T-helper 1 cell treated with Interleukin-12 subunit alpha and Interleukin-12 subunit beta and Interleukin-4 antibody, amounts not matched to agents 30 μg/mL and 1 μg/mL, for 36 hours (primary cell): ENCODE data around the gene CEBPA.

Experiments used
- H3K27ac Mint-ChIP-seq: one replicate; pipeline ENCODE4 v1.8.0; 2021; ENCODE audit warnings: mild to moderate bottlenecking, mixed read lengths
- H3K27me3 Mint-ChIP-seq: one replicate; pipeline ENCODE4 v1.8.0; 2021; ENCODE audit warnings: low read depth, mixed read lengths
- H3K36me3 Mint-ChIP-seq: one replicate; pipeline ENCODE4 v1.8.0; 2021; ENCODE audit warnings: low read depth, mixed read lengths
- H3K4me1 Mint-ChIP-seq: one replicate; pipeline ENCODE4 v1.8.0; 2021; ENCODE audit warnings: low read depth, mixed read lengths
- H3K4me3 Mint-ChIP-seq: one replicate; pipeline ENCODE4 v1.8.0; 2021; ENCODE audit warnings: mild to moderate bottlenecking, moderate library complexity, mixed read lengths
- H3K9me3 Mint-ChIP-seq: one replicate; pipeline ENCODE4 v1.8.0; 2021; ENCODE audit warnings: mixed read lengths

Gene CEBPA

GRCh38 chr19:33311326-33311682 lies 9.0 kb upstream of the CEBPA start:
- Mint-ChIP-seq H3K4me3 (no peak overlapping the region), H3K4me1 (no peaks in the 10 kb centered on the region), H3K9me3 (no peaks in the 10 kb centered on the region), H3K36me3 (no peaks in the 10 kb centered on the region), H3K27me3 (peaks cover 11% of the 10 kb centered on the region), H3K27ac (no peak overlapping the region)

- Mint-ChIP-seq H3K4me1 (no peaks in the 10 kb centered on the region), H3K9me3 (no peaks in the 10 kb centered on the region), H3K36me3 (no peaks in the 10 kb centered on the region), H3K27me3 (peaks cover 16% of the 10 kb centered on the region), H3K27ac (no peak overlapping the region), H3K4me3 (no peak overlapping the region)
Observed at GRCh38 chr19:33310606-33311325, 8.4 kb upstream of the CEBPA start.

GRCh38 chr19:33309826-33310225 lies 7.5 kb upstream of the CEBPA start:
- H3K4me3 Mint-ChIP-seq, result no peak overlapping the region

GRCh38 chr19:33306853-33307792 lies 4.8 kb upstream of the CEBPA start:
- Mint-ChIP-seq H3K36me3 (no peaks in the 10 kb centered on the region), H3K9me3 (no peaks in the 10 kb centered on the region), H3K4me3 (no peak overlapping the region), H3K27me3 (peaks cover 36% of the 10 kb centered on the region), H3K27ac (no peak overlapping the region), H3K4me1 (no peaks in the 10 kb centered on the region)

More at GRCh38 chr19:33309826-33310225, 7.5 kb upstream of the CEBPA start:
- Mint-ChIP-seq H3K36me3 (no peaks in the 10 kb centered on the region), H3K4me1 (no peaks in the 10 kb centered on the region), H3K9me3 (no peaks in the 10 kb centered on the region), H3K27ac (no peak overlapping the region), H3K27me3 (peaks cover 26% of the 10 kb centered on the region)

GRCh38 chr19:33306191-33306590 lies 3.9 kb upstream of the CEBPA start:
- H3K4me1 Mint-ChIP-seq, result no peaks in the 10 kb centered on the region
- H3K36me3 Mint-ChIP-seq, result no peaks in the 10 kb centered on the region
- no peak overlapping the region for H3K27ac Mint-ChIP-seq
- no peaks in the 10 kb centered on the region for H3K9me3 Mint-ChIP-seq
- no peak overlapping the region for H3K4me3 Mint-ChIP-seq
- H3K27me3 Mint-ChIP-seq, result peaks cover 36% of the 10 kb centered on the region

- H3K27ac Mint-ChIP-seq, result no peak overlapping the region
- H3K36me3 Mint-ChIP-seq, result no peaks in the 10 kb centered on the region
- no peaks in the 10 kb centered on the region for H3K9me3 Mint-ChIP-seq
- no peaks in the 10 kb centered on the region for H3K4me1 Mint-ChIP-seq
- no peak overlapping the region for H3K4me3 Mint-ChIP-seq
- peaks cover 47% of the 10 kb centered on the region for H3K27me3 Mint-ChIP-seq
Observed at GRCh38 chr19:33304760-33305647, 2.7 kb upstream of the CEBPA start.

GRCh38 chr19:33304371-33304759 lies 2.0 kb upstream of the CEBPA start:
- no peaks in the 10 kb centered on the region for H3K9me3 Mint-ChIP-seq
- no peaks in the 10 kb centered on the region for H3K36me3 Mint-ChIP-seq
- no peak overlapping the region for H3K27ac Mint-ChIP-seq
- no peaks in the 10 kb centered on the region for H3K4me1 Mint-ChIP-seq
- H3K4me3 Mint-ChIP-seq, result no peak overlapping the region
- H3K27me3 Mint-ChIP-seq, result peaks cover 51% of the 10 kb centered on the region

GRCh38 chr19:33303791-33304345 lies 1.5 kb upstream of the CEBPA start:
- Mint-ChIP-seq H3K27ac (no peak overlapping the region), H3K9me3 (no peaks in the 10 kb centered on the region), H3K4me3 (no peak overlapping the region), H3K36me3 (no peaks in the 10 kb centered on the region), H3K27me3 (peaks cover 56% of the 10 kb centered on the region), H3K4me1 (no peaks in the 10 kb centered on the region)

GRCh38 chr19:33302974-33303790 lies 848 bp upstream of the CEBPA start:
- Mint-ChIP-seq H3K4me3 (no peak overlapping the region), H3K36me3 (no peaks in the 10 kb centered on the region), H3K27ac (no peak overlapping the region), H3K27me3 (peaks cover 58% of the 10 kb centered on the region), H3K9me3 (no peaks in the 10 kb centered on the region), H3K4me1 (no peaks in the 10 kb centered on the region)

GRCh38 chr19:33301900-33302174 lies 497 bp downstream of the CEBPA start:
- Mint-ChIP-seq H3K36me3 (no peaks in the 10 kb centered on the region), H3K27ac (no peak overlapping the region), H3K4me1 (no peaks in the 10 kb centered on the region), H3K4me3 (no peak overlapping the region), H3K9me3 (no peaks in the 10 kb centered on the region), H3K27me3 (peaks cover 52% of the 10 kb centered on the region)

GRCh38 chr19:33301144-33301899 lies 1.0 kb downstream of the CEBPA start:
- Mint-ChIP-seq H3K27ac (no peak overlapping the region), H3K27me3 (peaks cover 48% of the 10 kb centered on the region), H3K4me3 (no peak overlapping the region), H3K36me3 (no peaks in the 10 kb centered on the region), H3K4me1 (no peaks in the 10 kb centered on the region), H3K9me3 (no peaks in the 10 kb centered on the region)

GRCh38 chr19:33300894-33301143 lies 1.5 kb downstream of the CEBPA start:
- H3K36me3 Mint-ChIP-seq, result no peaks in the 10 kb centered on the region
- no peak overlapping the region for H3K4me3 Mint-ChIP-seq

GRCh38 chr19:33300009-33300893 lies 2.1 kb downstream of the CEBPA start:
- Mint-ChIP-seq H3K4me3 (no peak overlapping the region), H3K27me3 (peaks cover 43% of the 10 kb centered on the region), H3K4me1 (no peaks in the 10 kb centered on the region), H3K36me3 (no peaks in the 10 kb centered on the region), H3K27ac (no peak overlapping the region), H3K9me3 (no peaks in the 10 kb centered on the region)

More at GRCh38 chr19:33300894-33301143, 1.5 kb downstream of the CEBPA start:
- H3K27me3 Mint-ChIP-seq, result peaks cover 46% of the 10 kb centered on the region
- no peak overlapping the region for H3K27ac Mint-ChIP-seq
- H3K9me3 Mint-ChIP-seq, result no peaks in the 10 kb centered on the region
- H3K4me1 Mint-ChIP-seq, result no peaks in the 10 kb centered on the region
